ENCODE data around the gene MTURN.

- no peak for TF ChIP-seq CTCF (IDR thresholded peaks at IDR 0.05)
- no peak for TF ChIP-seq POLR2A (IDR thresholded peaks at IDR 0.05)
These were observed 41.3 kb upstream of the MTURN start for GRCh38 chr7:30093420-30093952.

Measured in Peyer's patch (tissue), 4 donors.